Tibial nerve (tissue), 3 donors: Measurements from ENCODE around the gene CCDC158.

Source experiments
- CTCF ChIP-seq, 5 experiments: fragments of 200-600 bp in 3 of 5; fragments of 450-650 bp in 2 of 5; sonication (generic) in 3 of 5; IDR thresholded peaks; one replicate each; pipeline ENCODE4 v1.5.1; 2016 to 2019; ENCODE audit warnings: antibody characterized with exemption in 5 of 5, mild to moderate bottlenecking in 3 of 5, moderate library complexity in 2 of 5
- POLR2A ChIP-seq, 2 donors: fragments of 450-650 bp; IDR thresholded peaks; one replicate each; pipeline ENCODE4 v1.6.1; 2017; ENCODE audit warnings: antibody characterized with exemption in 2 of 2, mild to moderate bottlenecking in 2 of 2, moderate library complexity in 2 of 2

- TF ChIP-seq CTCF (IDR thresholded peaks at IDR 0.05) (no peak), POLR2A (IDR thresholded peaks at IDR 0.05) (no peak)
Measured at GRCh38 chr4:76316131-76316530, 104.8 kb downstream of the CCDC158 start.
